Measurements from ENCODE around the gene EMC7. TPM values are rescaled to one million over a fixed set of nuclear protein-coding genes. Genes with fewer than 3 reads are reported as not detected.

Gene EMC7
- total and polyA plus RNA-seq, 2 experiments from 2014 or later: 18.3 to 55.1 TPM

- H3K27me3 Mint-ChIP-seq (ENCODE audit: insufficient read depth, low read depth, poor library complexity): no peaks in the 10 kb centered on the region
- Histone ChIP-seq H2AFZ (no peak overlapping the region), H3K79me2 (replicated peaks; ENCODE audit: insufficient read depth) (no peaks in the 10 kb centered on the region), H3K27ac (ENCODE audit: low read depth) (no peak overlapping the region), H3K4me1 (ENCODE audit: insufficient read depth) (no peaks in the 10 kb centered on the region), H3F3A (replicated peaks; ENCODE audit: low read depth) (no peaks in the 10 kb centered on the region), H3K9me2 (ENCODE audit: insufficient read depth) (no peaks in the 10 kb centered on the region), H4K20me1 (replicated peaks; ENCODE audit: insufficient read depth) (no peaks in the 10 kb centered on the region), H3K27me3 (ENCODE audit: insufficient read depth) (no peaks in the 10 kb centered on the region), H3K36me3 (ENCODE audit: insufficient read depth) (no peaks in the 10 kb centered on the region), H3K4me2 (no peak overlapping the region), H3K4me3 (no peak overlapping the region)
- DNase-seq (ENCODE audit: low spot score): no peak
- ATAC-seq: no peak
- H3K4me1 Mint-ChIP-seq: no peaks in the 10 kb centered on the region
- H3K27ac Mint-ChIP-seq: no peak overlapping the region
- H3K9me3 Mint-ChIP-seq: no peaks in the 10 kb centered on the region
- H3K4me3 Mint-ChIP-seq: no peak overlapping the region
- H3K36me3 Mint-ChIP-seq (ENCODE audit: low read depth): no peaks in the 10 kb centered on the region
- no peak for TF ChIP-seq ZNF462 (CRISPR knock-in tag; IDR thresholded peaks at IDR 0.05)
- TF ChIP-seq JUNB (IDR thresholded peaks at IDR 0.05; ENCODE audit: unreplicated experiment): no peak
- TF ChIP-seq CTCF (conservative IDR thresholded peaks at IDR 0.05; ENCODE audit: low read depth in 2 of 2): no peak
- no peak for TF ChIP-seq ETS1 (IDR thresholded peaks at IDR 0.05)
- no peak for TF ChIP-seq ZNF331 (CRISPR knock-in tag; IDR thresholded peaks at IDR 0.05; ENCODE audit: low read depth)
- TF ChIP-seq EZH2 (IDR thresholded peaks at IDR 0.05; ENCODE audit: low read depth, unreplicated experiment): no peak
- TF ChIP-seq STAT1 (IDR thresholded peaks at IDR 0.05; ENCODE audit: unreplicated experiment): no peak
- TF ChIP-seq NANOG (IDR thresholded peaks at IDR 0.05; ENCODE audit: borderline replicate concordance): no peak
- no peak for TF ChIP-seq POLR2AphosphoS5 (IDR thresholded peaks at IDR 0.05; ENCODE audit: low read depth)
Observed at GRCh38 chr15:34065261-34065660, 36.4 kb downstream of the EMC7 start.
